SU-DHL-6 (cell line): Measurements from ENCODE around the gene KCP.

ENCODE experiments used
- EZH2phosphoT487 ChIP-seq: fragments of 200-600 bp; sonication (generic), shearing (Covaris generic); conservative IDR thresholded peaks from 2 replicates; pipeline ENCODE4 v1.6.1; 2018; ENCODE audit warnings: mild to moderate bottlenecking, antibody characterized with exemption, low read length, moderate library complexity, mixed read lengths
- TF ChIP-seq, protein P1 (sequence below): fragments of 200-600 bp; sonication (generic); IDR thresholded peaks from one replicate; pipeline ENCODE4 v1.5.1; 2017; ENCODE audit warnings: antibody characterized with exemption, mild to moderate bottlenecking, low read length, moderate library complexity; ENCODE audit not compliant: insufficient read depth, poor library complexity, severe bottlenecking

DNA sequence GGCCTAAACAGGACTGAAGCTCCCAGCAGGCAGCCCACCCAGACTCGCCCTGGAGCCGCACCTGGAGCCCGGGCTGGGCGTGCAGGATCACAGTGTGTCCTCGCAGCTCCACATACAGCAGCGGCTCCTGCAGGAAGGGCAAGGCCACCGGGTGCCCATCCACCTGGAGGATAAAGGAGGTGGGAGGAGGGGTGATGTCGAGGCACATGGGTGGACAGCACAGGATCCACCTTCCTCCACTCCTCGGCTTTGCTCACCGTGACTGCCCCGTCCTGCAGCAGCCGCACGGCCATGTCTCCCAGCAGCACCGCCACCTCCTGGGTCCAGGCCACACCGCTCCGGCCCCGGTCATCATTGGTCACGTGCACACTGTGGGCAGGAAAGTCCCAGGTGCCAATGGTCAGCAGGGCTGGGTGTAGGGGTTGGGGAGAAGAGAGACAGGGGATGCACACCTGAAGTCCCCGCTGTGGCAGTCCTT, 31.0 kb downstream of the KCP start:
- TF ChIP-seq, protein P1, sequence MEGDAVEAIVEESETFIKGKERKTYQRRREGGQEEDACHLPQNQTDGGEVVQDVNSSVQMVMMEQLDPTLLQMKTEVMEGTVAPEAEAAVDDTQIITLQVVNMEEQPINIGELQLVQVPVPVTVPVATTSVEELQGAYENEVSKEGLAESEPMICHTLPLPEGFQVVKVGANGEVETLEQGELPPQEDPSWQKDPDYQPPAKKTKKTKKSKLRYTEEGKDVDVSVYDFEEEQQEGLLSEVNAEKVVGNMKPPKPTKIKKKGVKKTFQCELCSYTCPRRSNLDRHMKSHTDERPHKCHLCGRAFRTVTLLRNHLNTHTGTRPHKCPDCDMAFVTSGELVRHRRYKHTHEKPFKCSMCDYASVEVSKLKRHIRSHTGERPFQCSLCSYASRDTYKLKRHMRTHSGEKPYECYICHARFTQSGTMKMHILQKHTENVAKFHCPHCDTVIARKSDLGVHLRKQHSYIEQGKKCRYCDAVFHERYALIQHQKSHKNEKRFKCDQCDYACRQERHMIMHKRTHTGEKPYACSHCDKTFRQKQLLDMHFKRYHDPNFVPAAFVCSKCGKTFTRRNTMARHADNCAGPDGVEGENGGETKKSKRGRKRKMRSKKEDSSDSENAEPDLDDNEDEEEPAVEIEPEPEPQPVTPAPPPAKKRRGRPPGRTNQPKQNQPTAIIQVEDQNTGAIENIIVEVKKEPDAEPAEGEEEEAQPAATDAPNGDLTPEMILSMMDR: no peak
- TF ChIP-seq EZH2phosphoT487: no peak
